Neutrophil (primary cell): ENCODE data around the gene TXN.
"Not testable (repeated sequence)": the region's sequence is repeated elsewhere in the genome, so short reads cannot be mapped to it uniquely, and the experiment has no call there.

Source experiments
- H3K27ac ChIP-seq: fragments of 200-600 bp; sonication (generic); 2 replicates; pipeline ENCODE4 v1.5.1; 2016; ENCODE audit warnings: mild to moderate bottlenecking, moderate library complexity
- H3K27me3 ChIP-seq: fragments of 200-600 bp; sonication (generic); 2 replicates; pipeline ENCODE4 v1.6.0; 2016; ENCODE audit warnings: mild to moderate bottlenecking
- H3K36me3 ChIP-seq: fragments of 200-600 bp; sonication (generic); 2 replicates; pipeline ENCODE4 v1.5.1; 2017
- H3K4me1 ChIP-seq, 2 experiments: fragments of 200-600 bp in 1 of 2; sonication (generic) in 1 of 2; 1 replicate in 1 of 2; 2 replicates in 1 of 2; pipeline versions ENCODE4 v1.5.1 to v1.6.1; 2013 to 2016; ENCODE audit warnings: low read depth in 1 of 2, low read length in 1 of 2, mild to moderate bottlenecking in 1 of 2, moderate library complexity in 1 of 2; ENCODE audit not compliant: control insufficient read depth in 1 of 2, insufficient read depth in 1 of 2
- H3K4me3 ChIP-seq, 2 experiments: fragments of 200-600 bp in 1 of 2; sonication (generic) in 1 of 2; 1 replicate in 1 of 2; 2 replicates in 1 of 2; pipeline ENCODE4 v1.5.1; 2013 to 2016; ENCODE audit warnings: low read depth in 1 of 2, low read length in 1 of 2, mild to moderate bottlenecking in 1 of 2, moderate library complexity in 1 of 2
- H3K9me3 ChIP-seq: fragments of 200-600 bp; sonication (generic); 2 replicates; pipeline ENCODE4 v1.5.1; 2016
- TF ChIP-seq, protein P1 (sequence below): fragments of 200-600 bp; sonication (generic); IDR thresholded peaks from 2 replicates; pipeline ENCODE4 v1.5.1; 2016; ENCODE audit warnings: antibody characterized with exemption

The TXN gene

DNA sequence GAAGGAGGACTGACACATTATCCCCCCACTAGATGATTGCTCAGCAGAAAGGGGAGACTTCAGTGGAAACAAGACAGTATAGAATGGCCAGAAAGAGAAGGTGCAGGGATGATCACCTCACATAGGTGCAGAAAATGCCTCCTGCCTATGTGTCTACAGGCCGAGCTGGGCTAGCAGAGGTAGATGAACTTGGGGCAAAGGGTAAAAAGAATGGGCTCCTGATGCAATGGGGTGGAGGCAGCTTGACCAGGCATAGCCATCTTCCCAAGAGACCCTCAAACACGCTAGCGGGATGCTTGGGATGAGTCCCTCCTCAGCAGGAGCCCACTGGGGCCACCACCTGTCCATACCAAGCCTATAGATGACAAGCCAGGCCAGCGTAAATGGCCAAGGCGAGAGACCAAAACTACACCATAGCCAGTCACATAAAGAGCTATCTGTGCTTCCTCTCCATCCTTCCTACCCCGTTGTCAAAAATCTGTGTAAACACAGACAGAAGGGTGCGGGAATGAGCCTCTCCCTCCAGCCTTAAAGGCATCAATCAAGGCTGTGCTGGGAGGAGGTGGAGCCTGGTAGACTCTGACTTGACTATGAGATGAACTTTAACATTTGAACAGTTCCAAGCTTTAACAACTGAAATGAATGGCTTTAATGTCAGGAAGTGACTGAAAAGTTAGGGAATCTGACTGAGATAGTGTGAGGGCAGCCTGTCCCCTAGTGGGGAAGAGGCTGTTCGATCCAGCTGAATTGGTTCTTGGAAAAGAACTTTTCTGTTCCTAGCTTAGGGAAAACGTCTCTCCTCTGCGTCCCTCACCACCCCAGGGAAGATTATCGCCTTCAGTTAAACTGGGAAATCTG is 58.7 kb downstream of the TXN start:
- TF ChIP-seq, protein P1, sequence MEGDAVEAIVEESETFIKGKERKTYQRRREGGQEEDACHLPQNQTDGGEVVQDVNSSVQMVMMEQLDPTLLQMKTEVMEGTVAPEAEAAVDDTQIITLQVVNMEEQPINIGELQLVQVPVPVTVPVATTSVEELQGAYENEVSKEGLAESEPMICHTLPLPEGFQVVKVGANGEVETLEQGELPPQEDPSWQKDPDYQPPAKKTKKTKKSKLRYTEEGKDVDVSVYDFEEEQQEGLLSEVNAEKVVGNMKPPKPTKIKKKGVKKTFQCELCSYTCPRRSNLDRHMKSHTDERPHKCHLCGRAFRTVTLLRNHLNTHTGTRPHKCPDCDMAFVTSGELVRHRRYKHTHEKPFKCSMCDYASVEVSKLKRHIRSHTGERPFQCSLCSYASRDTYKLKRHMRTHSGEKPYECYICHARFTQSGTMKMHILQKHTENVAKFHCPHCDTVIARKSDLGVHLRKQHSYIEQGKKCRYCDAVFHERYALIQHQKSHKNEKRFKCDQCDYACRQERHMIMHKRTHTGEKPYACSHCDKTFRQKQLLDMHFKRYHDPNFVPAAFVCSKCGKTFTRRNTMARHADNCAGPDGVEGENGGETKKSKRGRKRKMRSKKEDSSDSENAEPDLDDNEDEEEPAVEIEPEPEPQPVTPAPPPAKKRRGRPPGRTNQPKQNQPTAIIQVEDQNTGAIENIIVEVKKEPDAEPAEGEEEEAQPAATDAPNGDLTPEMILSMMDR, result no peak
- Histone ChIP-seq H3K36me3 (no peaks in the 10 kb centered on the region), H3K9me3 (no peaks in the 10 kb centered on the region), H3K4me1 (no peaks in the 10 kb centered on the region), H3K27me3 (peaks cover 3% of the 10 kb centered on the region), H3K4me3 (no peak overlapping the region), H3K27ac (no peak overlapping the region)

DNA sequence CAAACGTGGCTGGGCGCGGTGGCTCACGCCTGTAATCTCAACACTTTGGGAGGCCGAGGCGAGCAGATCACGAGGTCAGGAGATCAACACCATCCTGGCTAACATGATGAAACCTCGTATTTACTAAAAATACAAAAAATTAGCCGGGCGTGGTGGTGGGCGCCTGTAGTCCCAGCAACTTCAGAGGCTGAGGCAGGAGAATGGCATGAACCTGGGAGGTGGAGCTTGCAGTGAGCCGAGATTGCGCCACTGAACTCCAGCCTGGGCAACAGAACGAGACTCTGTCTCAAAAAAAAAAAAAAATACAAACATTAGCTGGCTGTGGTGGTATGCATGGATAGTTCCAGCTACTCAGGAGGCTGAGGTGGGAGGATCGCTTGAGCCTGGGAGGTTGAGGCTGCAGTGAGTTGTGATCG is 60.2 kb downstream of the TXN start:
- not testable (repeated sequence) for H3K9me3 ChIP-seq, H3K27me3 ChIP-seq, H3K4me1 ChIP-seq, H3K36me3 ChIP-seq, H3K4me3 ChIP-seq, H3K27ac ChIP-seq
